GM23248 (cell line): Measurements from ENCODE around the gene CHST8. TPM values are rescaled to one million over a fixed set of nuclear protein-coding genes. Genes with fewer than 3 reads are reported as not detected.

Experiments used
- DNase-seq: peaks from one replicate; pipeline ENCODE4 v3.0.0-alpha.2; 2015
- H2AFZ ChIP-seq: fragments of 200-600 bp; sonication (generic); 2 replicates; pipeline ENCODE4 v1.6.1; 2016; ENCODE audit warnings: antibody characterized with exemption
- H3F3A ChIP-seq: fragments of 200-600 bp; sonication (generic); 2 replicates; pipeline ENCODE4 v1.6.1; 2016; ENCODE audit warnings: mild to moderate bottlenecking, antibody characterized with exemption, mixed run types; ENCODE audit not compliant: insufficient read depth
- H3K27ac ChIP-seq: fragments of 200-600 bp; sonication (generic); 2 replicates; pipeline ENCODE4 v1.5.1; 2016; ENCODE audit warnings: mild to moderate bottlenecking
- H3K27me3 ChIP-seq: fragments of 200-600 bp; sonication (generic); replicated peaks from 2 replicates; pipeline ENCODE4 v1.6.1; 2016; ENCODE audit warnings: mild to moderate bottlenecking; ENCODE audit not compliant: insufficient read depth
- H3K36me3 ChIP-seq: fragments of 200-600 bp; sonication (generic); 2 replicates; pipeline ENCODE4 v1.6.1; 2016; ENCODE audit warnings: low read depth, mild to moderate bottlenecking
- H3K4me1 ChIP-seq: fragments of 200-600 bp; sonication (generic); 2 replicates; pipeline ENCODE4 v1.6.1; 2016; ENCODE audit warnings: mild to moderate bottlenecking; ENCODE audit not compliant: insufficient read depth
- H3K4me2 ChIP-seq: fragments of 200-600 bp; sonication (generic); one replicate; pipeline ENCODE4 v1.6.1; 2016; ENCODE audit warnings: mild to moderate bottlenecking; ENCODE audit not compliant: unreplicated experiment
- H3K4me3 ChIP-seq: fragments of 200-600 bp; sonication (generic); 2 replicates; pipeline ENCODE4 v1.5.1; 2016; ENCODE audit warnings: mild to moderate bottlenecking
- H3K79me2 ChIP-seq: fragments of 200-600 bp; sonication (generic); 2 replicates; pipeline ENCODE4 v1.6.1; 2016; ENCODE audit warnings: mild to moderate bottlenecking; ENCODE audit not compliant: insufficient read depth
- H3K9ac ChIP-seq: fragments of 200-600 bp; sonication (generic); 2 replicates; pipeline ENCODE4 v1.6.1; 2016; ENCODE audit warnings: mild to moderate bottlenecking
- H3K9me2 ChIP-seq: fragments of 200-600 bp; sonication (generic); 2 replicates; pipeline ENCODE4 v1.6.1; 2016; ENCODE audit warnings: mixed run types, mild to moderate bottlenecking, moderate library complexity; ENCODE audit not compliant: insufficient read depth
- H3K9me3 ChIP-seq: fragments of 200-600 bp; sonication (generic); one replicate; pipeline ENCODE4 v1.6.1; 2017; ENCODE audit warnings: low read depth
- H4K20me1 ChIP-seq: fragments of 200-600 bp; sonication (generic); 2 replicates; pipeline ENCODE4 v1.6.0; 2016; ENCODE audit not compliant: insufficient read depth
- EZH2 ChIP-seq: fragments of 200-600 bp; sonication (generic); IDR thresholded peaks from 2 replicates; pipeline ENCODE4 v1.6.1; 2018; ENCODE audit warnings: antibody characterized with exemption, mild to moderate bottlenecking; ENCODE audit not compliant: insufficient read depth, poor library complexity, severe bottlenecking
- EZH2phosphoT487 ChIP-seq: fragments of 200-600 bp; sonication (generic); IDR thresholded peaks from 2 replicates; pipeline ENCODE4 v1.6.1; 2018; ENCODE audit warnings: antibody characterized with exemption, moderate library complexity, mild to moderate bottlenecking, low read depth; ENCODE audit not compliant: insufficient read depth
- WGBS, 2 experiments: methylation state at CpG; one replicate each; pipeline ENCODE4 v1.1.6; 2015 to 2017; ENCODE audit warnings: low lambda C conversion rate in 2 of 2, low coverage in 1 of 2; ENCODE audit errors: missing lambda C conversion rate in 2 of 2; 5-methylcytosine and 5-hydroxymethylcytosine counted together
- in situ Hi-C: fragments of 300-500 bp; cut with MboI; formaldehyde crosslinking; loops from 2 replicates; pipeline ENCODE4 v1.15.0; 2020
- polyA plus RNA-seq: library from polyadenylated mRNA; unstranded; fragments of >200 nt; fragmentation: Nextera tagmentation; extraction: Ambion mirVana; gene quantifications from 2 replicates; pipeline ENCODE4 v1.2.1, GENCODE V29; 2016
- total RNA-seq: library from RNA; depleted of rRNA; stranded (reverse); fragments of >200 nt; shearing (Covaris generic); gene quantifications from 2 replicates; pipeline ENCODE4 v1.2.3, GENCODE V29; 2014

The CHST8 gene
- total and polyA plus RNA-seq, 2 experiments from 2014 or later, result 0.30 to 1.1 TPM

- DNase-seq, result no peak
- H3K9me2 ChIP-seq, result no peaks in the 10 kb centered on the region
- no peaks in the 10 kb centered on the region for H3K27me3 ChIP-seq
- H3K4me2 ChIP-seq, result no peak overlapping the region
- 10% methylated on average over 10 of the region's 10 CpGs for WGBS, 2 experiments
- TF ChIP-seq EZH2, result no peak
- no peak for TF ChIP-seq EZH2phosphoT487
- H3K36me3 ChIP-seq, result no peaks in the 10 kb centered on the region
- no peak overlapping the region for H3K4me3 ChIP-seq
- no peaks in the 10 kb centered on the region for H3K9me3 ChIP-seq
- H3K27ac ChIP-seq, result no peak overlapping the region
- no peaks in the 10 kb centered on the region for H3K79me2 ChIP-seq
- no peaks in the 10 kb centered on the region for H3K4me1 ChIP-seq
- no peak overlapping the region for H2AFZ ChIP-seq
- no peaks in the 10 kb centered on the region for H3F3A ChIP-seq
- H3K9ac ChIP-seq, result no peak overlapping the region
- no peaks in the 10 kb centered on the region for H4K20me1 ChIP-seq
- in situ Hi-C loops, result no loop called here
Observed at GRCh38 chr19:33673996-33674625, 52.4 kb downstream of the CHST8 start.

GRCh38 chr19:33674626-33675367 is 53.0 kb downstream of the CHST8 start:
- Histone ChIP-seq H3K27me3 (no peaks in the 10 kb centered on the region), H3K9me3 (no peaks in the 10 kb centered on the region), H3K4me2 (no peak overlapping the region), H3K9ac (no peak overlapping the region), H4K20me1 (no peaks in the 10 kb centered on the region), H3K9me2 (no peaks in the 10 kb centered on the region), H2AFZ (no peak overlapping the region), H3K4me3 (no peak overlapping the region), H3K36me3 (no peaks in the 10 kb centered on the region), H3K79me2 (no peaks in the 10 kb centered on the region), H3F3A (no peaks in the 10 kb centered on the region), H3K27ac (no peak overlapping the region), H3K4me1 (no peaks in the 10 kb centered on the region)
- WGBS, 2 experiments, result 23 to 26% methylated on average over 8 to 10 of the region's 10 CpGs
- no peak for DNase-seq
- in situ Hi-C loops, result no loop called here
- no peak for TF ChIP-seq EZH2
- no peak for TF ChIP-seq EZH2phosphoT487

- Histone ChIP-seq H3K4me1 (no peaks in the 10 kb centered on the region), H3K9me3 (no peaks in the 10 kb centered on the region), H2AFZ (no peak overlapping the region), H3K79me2 (no peaks in the 10 kb centered on the region), H3K4me2 (no peak overlapping the region), H4K20me1 (no peaks in the 10 kb centered on the region), H3K36me3 (no peaks in the 10 kb centered on the region), H3F3A (no peaks in the 10 kb centered on the region), H3K4me3 (no peak overlapping the region), H3K27ac (no peak overlapping the region), H3K9me2 (no peaks in the 10 kb centered on the region), H3K27me3 (no peaks in the 10 kb centered on the region), H3K9ac (no peak overlapping the region)
- DNase-seq, result no peak
- no peak for TF ChIP-seq EZH2phosphoT487
- TF ChIP-seq EZH2, result no peak
- WGBS, 2 experiments, result 27 to 35% methylated on average over 7 of the region's 7 CpGs
- in situ Hi-C loops, result no loop called here
Observed at GRCh38 chr19:33675501-33676124, 53.9 kb downstream of the CHST8 start.

- Histone ChIP-seq H3K9me3 (no peaks in the 10 kb centered on the region), H3K4me2 (no peak overlapping the region), H3K27me3 (no peaks in the 10 kb centered on the region), H2AFZ (no peak overlapping the region), H3K4me1 (no peaks in the 10 kb centered on the region), H3K9me2 (no peaks in the 10 kb centered on the region), H3K27ac (no peak overlapping the region), H3K79me2 (no peaks in the 10 kb centered on the region), H3K9ac (no peak overlapping the region), H3F3A (no peaks in the 10 kb centered on the region), H3K4me3 (no peak overlapping the region), H4K20me1 (no peaks in the 10 kb centered on the region), H3K36me3 (no peaks in the 10 kb centered on the region)
- DNase-seq, result no peak
- TF ChIP-seq EZH2 (no peak), EZH2phosphoT487 (no peak)
- 46 to 54% methylated on average over 7 of the region's 7 CpGs for WGBS, 2 experiments
- in situ Hi-C loops, result no loop called here
Observed at GRCh38 chr19:33676999-33677665, 55.4 kb downstream of the CHST8 start.
